ENCODE results near the gene HIKESHI. TPM values are rescaled to one million over a fixed set of nuclear protein-coding genes. Genes with fewer than 3 reads are reported as not detected.
A peak's percentile ranks its signal among the peaks of the same experiment; 100 is the strongest.

Gene HIKESHI
- total and polyA plus RNA-seq, 2 of the 13 experiments (the other 11 are each of a cell fraction or from before 2014, with no cell fraction given), result 67.8 to 74.8 TPM

DNA sequence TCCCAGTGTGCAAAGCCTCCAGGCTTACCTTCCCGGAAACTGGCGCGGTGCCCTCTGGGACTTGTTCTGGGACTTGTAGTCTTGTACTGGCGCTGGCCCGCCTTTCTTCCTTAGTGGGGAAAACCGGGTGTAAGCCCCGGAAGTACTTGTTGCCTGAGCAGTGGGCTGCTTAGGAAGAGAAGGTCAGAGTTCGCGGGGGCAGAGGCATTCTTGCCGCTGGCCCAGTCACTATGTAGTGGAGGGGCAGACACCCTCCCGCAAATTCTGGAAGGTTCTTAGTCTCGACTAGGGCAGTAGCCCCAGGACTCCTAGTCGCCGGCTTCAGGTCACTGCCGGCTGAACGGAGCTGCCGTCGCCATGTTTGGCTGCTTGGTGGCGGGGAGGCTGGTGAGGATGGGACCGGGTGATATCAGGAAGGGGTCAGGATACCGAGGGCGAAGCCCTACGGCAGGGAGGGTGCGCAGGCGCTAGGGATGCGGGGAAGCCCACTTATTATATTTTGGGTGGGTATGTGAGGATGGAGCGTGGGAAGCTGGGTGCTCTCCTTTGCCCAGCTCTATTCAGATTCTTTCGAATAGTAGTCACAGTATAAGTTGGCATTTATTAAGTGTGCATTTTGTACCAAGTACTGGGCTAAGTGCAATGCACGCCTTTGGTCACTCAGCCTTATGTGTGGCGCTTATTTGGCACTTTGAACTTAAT, at the start of gene HIKESHI (continued):
- peak; percentile 92 for TF ChIP-seq RBM39 (IDR thresholded peaks at IDR 0.05; ENCODE audit: low read depth, low read length, poor library complexity, severe bottlenecking)
- TF ChIP-seq ZC3H4 (CRISPR knock-in tag; IDR thresholded peaks at IDR 0.05; ENCODE audit: borderline replicate concordance), result no peak
- TF ChIP-seq GATA4 (IDR thresholded peaks at IDR 0.05; ENCODE audit: borderline replicate concordance, low read depth), result no peak
- TF ChIP-seq, protein P1, sequence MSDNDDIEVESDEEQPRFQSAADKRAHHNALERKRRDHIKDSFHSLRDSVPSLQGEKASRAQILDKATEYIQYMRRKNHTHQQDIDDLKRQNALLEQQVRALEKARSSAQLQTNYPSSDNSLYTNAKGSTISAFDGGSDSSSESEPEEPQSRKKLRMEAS (IDR thresholded peaks at IDR 0.05), result no peak; the same call in 1 of the 2 replicates
- no peak; the same call in 1 of the 2 replicates for TF ChIP-seq ZNF772 (CRISPR knock-in tag; IDR thresholded peaks at IDR 0.05)
- TF ChIP-seq ZFX (CRISPR knock-in tag; IDR thresholded peaks at IDR 0.05; ENCODE audit: low read depth), result peak; percentile 81; the same call in 1 of the 2 replicates
- TF ChIP-seq, protein P2, sequence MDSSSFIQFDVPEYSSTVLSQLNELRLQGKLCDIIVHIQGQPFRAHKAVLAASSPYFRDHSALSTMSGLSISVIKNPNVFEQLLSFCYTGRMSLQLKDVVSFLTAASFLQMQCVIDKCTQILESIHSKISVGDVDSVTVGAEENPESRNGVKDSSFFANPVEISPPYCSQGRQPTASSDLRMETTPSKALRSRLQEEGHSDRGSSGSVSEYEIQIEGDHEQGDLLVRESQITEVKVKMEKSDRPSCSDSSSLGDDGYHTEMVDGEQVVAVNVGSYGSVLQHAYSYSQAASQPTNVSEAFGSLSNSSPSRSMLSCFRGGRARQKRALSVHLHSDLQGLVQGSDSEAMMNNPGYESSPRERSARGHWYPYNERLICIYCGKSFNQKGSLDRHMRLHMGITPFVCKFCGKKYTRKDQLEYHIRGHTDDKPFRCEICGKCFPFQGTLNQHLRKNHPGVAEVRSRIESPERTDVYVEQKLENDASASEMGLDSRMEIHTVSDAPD (CRISPR knock-in tag; IDR thresholded peaks at IDR 0.05), result no peak; the same call in 1 of the 2 replicates
- no peak for TF ChIP-seq TGIF2 (CRISPR knock-in tag; IDR thresholded peaks at IDR 0.05)
- TF ChIP-seq IRF2 (CRISPR knock-in tag; IDR thresholded peaks at IDR 0.05), result peak; percentile 98
- TF ChIP-seq, protein P3, sequence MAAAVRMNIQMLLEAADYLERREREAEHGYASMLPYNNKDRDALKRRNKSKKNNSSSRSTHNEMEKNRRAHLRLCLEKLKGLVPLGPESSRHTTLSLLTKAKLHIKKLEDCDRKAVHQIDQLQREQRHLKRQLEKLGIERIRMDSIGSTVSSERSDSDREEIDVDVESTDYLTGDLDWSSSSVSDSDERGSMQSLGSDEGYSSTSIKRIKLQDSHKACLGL (CRISPR knock-in tag; IDR thresholded peaks at IDR 0.05), result 0 out of 2 replicates have a peak, but pooled peaks have one; percentile 23
- no peak for TF ChIP-seq CBX1 (IDR thresholded peaks at IDR 0.05; ENCODE audit: low read depth)
- TF ChIP-seq YEATS2 (CRISPR knock-in tag; IDR thresholded peaks at IDR 0.05; ENCODE audit: borderline replicate concordance), result peak; percentile 86; the same call in 1 of the 2 replicates
- TF ChIP-seq ZNF879 (CRISPR knock-in tag; IDR thresholded peaks at IDR 0.05), result no peak
- TF ChIP-seq ZNF878 (CRISPR knock-in tag; IDR thresholded peaks at IDR 0.05), result no peak
- TF ChIP-seq ZMYM4 (CRISPR knock-in tag; IDR thresholded peaks at IDR 0.05), result peak; percentile 92
- TF ChIP-seq ZNF225 (CRISPR knock-in tag; IDR thresholded peaks at IDR 0.05), result peak; percentile 90; the same call in 1 of the 2 replicates
- peak; percentile 86 for TF ChIP-seq AHR (CRISPR knock-in tag; IDR thresholded peaks at IDR 0.05)
- TF ChIP-seq, protein P4, sequence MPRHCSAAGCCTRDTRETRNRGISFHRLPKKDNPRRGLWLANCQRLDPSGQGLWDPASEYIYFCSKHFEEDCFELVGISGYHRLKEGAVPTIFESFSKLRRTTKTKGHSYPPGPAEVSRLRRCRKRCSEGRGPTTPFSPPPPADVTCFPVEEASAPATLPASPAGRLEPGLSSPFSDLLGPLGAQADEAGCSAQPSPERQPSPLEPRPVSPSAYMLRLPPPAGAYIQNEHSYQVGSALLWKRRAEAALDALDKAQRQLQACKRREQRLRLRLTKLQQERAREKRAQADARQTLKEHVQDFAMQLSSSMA (CRISPR knock-in tag; IDR thresholded peaks at IDR 0.05), result peak; percentile 75; the same call in 1 of the 2 replicates
- TF ChIP-seq WIZ (CRISPR knock-in tag; IDR thresholded peaks at IDR 0.05), result no peak; the same call in 1 of the 2 replicates
- TF ChIP-seq YY1 (IDR thresholded peaks at IDR 0.05; ENCODE audit: insufficient read depth, insufficient replicate concordance, low read depth, low read length), result peak; percentile 88
- TF ChIP-seq, protein P5, sequence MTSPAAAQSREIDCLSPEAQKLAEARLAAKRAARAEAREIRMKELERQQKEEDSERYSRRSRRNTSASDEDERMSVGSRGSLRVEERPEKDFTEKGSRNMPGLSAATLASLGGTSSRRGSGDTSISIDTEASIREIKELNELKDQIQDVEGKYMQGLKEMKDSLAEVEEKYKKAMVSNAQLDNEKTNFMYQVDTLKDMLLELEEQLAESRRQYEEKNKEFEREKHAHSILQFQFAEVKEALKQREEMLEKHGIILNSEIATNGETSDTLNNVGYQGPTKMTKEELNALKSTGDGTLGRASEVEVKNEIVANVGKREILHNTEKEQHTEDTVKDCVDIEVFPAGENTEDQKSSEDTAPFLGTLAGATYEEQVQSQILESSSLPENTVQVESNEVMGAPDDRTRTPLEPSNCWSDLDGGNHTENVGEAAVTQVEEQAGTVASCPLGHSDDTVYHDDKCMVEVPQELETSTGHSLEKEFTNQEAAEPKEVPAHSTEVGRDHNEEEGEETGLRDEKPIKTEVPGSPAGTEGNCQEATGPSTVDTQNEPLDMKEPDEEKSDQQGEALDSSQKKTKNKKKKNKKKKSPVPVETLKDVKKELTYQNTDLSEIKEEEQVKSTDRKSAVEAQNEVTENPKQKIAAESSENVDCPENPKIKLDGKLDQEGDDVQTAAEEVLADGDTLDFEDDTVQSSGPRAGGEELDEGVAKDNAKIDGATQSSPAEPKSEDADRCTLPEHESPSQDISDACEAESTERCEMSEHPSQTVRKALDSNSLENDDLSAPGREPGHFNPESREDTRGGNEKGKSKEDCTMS (CRISPR knock-in tag; conservative IDR thresholded peaks at IDR 0.05), result no peak
- 0 out of 2 replicates have a peak, but pooled peaks have one; percentile 39 for TF ChIP-seq MYNN (CRISPR knock-in tag; IDR thresholded peaks at IDR 0.05; ENCODE audit: low read depth)
- no peak for TF ChIP-seq JUNB (CRISPR knock-in tag; IDR thresholded peaks at IDR 0.05; ENCODE audit: borderline replicate concordance)
- TF ChIP-seq, protein P6, sequence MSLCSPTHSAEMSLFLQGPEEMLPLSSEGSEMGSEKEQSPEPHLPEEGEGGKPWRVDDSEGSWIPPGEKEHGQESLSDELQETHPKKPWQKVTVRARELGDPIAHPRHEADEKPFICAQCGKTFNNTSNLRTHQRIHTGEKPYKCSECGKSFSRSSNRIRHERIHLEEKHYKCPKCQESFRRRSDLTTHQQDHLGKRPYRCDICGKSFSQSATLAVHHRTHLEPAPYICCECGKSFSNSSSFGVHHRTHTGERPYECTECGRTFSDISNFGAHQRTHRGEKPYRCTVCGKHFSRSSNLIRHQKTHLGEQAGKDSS (CRISPR knock-in tag; IDR thresholded peaks at IDR 0.05; ENCODE audit: borderline replicate concordance, low read depth), result no peak

All from HepG2 (cell line).